GM21529 (cell line): ENCODE results near the gene TRIM36.

Experiments
- ATAC-seq: cut with Tn5 transposase; IDR thresholded peaks from one replicate; pipeline ENCODE4 v1.9.1; 2021; ENCODE audit not compliant: unreplicated experiment

TRIM36 gene

DNA sequence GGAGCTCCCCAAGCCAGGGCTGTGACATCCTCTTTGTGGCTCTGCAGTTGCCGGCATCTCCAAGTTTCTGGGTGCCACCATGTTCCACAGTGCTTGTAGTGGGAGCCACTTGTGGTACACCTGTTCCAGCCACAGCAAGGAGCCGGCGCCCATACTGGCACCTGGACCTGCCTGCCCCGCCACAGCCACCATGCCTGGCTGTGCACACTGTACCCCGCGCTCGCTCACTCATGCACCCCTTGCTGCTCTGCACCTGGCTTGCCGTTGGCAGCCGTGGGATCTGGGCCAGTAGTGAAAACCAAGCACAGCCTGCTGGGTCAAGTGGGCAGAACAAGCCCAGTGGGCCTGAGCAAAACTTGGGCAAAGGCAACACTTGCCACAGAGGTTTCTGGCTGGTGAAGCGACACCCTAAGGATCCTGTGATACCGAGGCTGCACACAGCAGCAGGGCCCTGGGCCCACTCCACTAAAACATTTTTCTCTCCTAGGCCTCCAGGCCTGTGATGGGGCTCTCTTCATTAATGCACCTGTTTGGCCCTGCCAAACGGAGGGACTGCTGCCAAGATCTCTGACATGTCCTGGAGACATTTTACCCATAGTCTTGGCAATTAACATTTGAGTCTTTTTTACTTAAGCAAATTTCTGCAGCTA is 2.8 kb downstream of the TRIM36 start:
- no peak for ATAC-seq

DNA sequence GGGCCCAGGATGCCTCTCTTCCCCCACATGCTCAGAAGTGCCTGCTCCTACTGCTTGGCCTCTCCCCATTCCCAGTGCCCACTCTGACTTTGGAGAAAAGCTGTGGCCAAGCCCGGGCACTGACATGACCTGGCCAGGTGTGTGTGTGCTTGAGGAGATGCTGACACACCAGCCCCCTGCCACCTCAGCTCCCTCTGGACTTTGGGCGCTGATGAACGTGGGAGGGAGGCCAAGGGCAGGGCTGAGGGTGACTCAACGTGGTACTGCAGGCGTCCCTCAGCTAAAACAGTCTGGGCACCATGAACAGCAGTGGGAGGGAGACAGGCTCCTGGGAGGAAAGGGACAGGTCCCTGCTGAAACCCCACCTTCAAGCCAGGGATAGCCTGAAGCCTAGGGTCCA is 3.9 kb downstream of the TRIM36 start:
- no peak for ATAC-seq

DNA sequence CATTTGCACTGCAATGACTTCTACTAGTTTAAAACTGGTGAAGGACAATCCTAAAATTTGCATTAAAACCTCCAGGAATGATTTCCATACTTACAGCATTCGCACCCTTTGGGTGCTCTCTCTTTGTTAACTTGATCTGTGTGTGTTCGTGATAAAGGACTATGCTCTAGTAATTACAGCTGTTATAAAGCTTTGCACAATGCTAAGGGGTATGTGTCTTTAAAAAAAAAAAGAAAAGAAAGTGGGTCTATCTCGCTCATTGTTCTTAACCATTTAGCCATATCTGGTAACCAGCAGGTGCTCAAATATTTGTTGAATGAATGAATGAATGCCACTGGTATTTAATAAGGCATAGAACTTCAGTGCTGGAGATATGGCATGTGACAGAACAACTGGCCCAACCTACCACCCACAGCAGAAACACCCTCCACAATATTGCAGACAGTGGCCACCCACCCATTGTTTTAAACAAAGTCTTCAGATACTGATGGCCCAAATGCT is 8.7 kb downstream of the TRIM36 start:
- no peak for ATAC-seq

DNA sequence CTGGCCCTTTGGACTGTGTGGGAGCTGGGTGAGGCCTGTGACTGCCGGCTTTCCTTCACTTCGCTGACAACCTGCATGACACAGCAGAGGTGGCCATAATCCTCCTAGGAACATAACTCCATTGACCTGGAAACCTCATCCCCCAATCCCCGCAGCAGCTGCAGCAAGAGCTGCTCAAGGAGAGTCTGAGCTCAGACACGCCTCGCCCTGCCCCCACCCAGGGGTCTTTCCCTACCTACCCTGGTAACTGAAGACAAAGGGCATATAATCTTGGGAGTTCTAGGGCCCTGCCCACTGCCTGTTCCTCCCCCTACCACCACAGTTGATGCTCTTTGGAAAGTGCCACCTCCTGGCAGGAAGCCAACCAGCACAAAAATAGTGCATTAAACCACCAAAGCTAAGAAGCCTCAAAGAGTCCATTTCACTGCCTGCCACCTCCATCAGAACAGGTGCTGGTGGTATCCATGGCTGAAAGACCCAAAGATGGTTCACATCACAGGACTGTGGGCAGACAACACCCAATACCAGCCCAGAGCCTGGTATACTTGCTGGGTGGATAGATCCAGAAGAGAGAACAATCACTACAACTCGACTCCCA is 18.4 kb downstream of the TRIM36 start:
- no peak for ATAC-seq

DNA sequence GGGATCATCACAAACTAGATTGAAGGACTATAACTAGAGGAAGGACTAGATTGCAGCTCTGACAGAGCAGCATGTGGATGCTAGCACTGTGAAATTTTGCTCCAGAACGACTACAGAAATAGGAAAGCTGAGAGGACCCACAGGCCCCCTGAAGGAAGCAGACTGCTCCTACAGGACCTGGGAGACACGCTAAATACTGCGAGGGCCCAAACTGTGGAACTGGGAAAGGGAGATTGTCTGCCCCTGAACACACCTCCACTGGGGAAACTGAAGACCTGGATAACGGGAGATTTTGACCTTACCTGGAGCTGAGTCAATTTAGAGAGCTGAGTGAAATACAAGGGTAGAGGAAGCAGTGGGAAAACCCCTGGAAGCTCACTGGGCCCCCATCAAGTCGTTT is 19.2 kb downstream of the TRIM36 start:
- ATAC-seq: no peak

DNA sequence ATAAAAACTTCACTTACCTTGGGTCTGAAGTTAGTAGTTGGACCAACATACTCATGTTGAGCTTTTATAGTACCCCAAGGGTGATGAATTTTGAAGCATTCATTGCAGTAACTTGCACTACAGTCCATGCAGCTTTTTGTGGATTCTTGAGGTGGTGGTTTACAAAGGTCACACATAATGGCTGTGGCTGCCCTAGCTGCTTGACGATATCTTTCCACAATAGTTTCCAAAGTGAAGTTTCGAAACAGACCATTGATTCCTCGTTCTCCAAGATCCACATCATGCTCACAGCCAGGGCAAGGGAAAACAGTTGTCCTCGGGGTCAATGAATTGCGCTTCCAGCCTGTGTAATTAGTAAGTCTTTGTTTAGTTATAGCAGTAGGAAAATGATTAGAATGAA is 22.7 kb downstream of the TRIM36 start:
- ATAC-seq: no peak

DNA sequence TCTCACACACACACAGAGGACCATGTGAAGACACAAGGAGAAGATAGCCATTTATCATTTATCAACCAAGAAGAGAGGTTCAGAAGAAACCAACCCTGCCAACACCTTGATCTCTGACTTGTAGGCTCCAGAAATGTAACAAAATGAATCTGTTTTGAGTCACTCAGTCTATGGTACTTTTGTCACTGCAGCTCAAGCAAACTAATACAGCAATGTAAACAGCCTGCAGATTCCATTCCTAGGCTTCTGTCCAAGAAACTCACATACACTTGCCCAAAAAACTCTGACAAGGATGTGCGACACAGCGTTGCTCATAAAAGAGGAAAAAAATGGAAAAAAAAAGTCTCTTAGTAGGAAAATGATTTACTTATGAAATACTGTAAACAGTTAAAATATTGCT is 33.4 kb downstream of the TRIM36 start:
- no peak for ATAC-seq

DNA sequence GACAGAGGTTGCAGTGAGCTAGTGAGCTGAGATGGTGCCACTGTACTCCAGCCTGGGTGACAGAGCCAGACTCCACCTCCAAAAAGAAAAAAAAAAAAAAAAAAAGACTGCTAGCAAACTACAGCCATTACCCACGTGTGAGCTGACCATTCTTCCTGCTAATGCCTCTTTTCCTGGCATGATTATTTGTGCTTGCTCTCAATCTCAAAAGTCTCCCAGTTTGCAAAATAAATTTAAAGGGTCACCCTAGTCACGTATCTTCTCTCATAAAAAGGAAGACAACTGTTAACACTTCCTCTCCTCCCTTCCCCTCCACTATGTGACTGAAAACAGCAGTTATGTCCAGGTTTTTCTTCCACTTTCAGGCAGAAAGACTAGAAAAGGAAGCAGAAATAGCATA is 37.2 kb downstream of the TRIM36 start:
- ATAC-seq: peak; percentile 62

DNA sequence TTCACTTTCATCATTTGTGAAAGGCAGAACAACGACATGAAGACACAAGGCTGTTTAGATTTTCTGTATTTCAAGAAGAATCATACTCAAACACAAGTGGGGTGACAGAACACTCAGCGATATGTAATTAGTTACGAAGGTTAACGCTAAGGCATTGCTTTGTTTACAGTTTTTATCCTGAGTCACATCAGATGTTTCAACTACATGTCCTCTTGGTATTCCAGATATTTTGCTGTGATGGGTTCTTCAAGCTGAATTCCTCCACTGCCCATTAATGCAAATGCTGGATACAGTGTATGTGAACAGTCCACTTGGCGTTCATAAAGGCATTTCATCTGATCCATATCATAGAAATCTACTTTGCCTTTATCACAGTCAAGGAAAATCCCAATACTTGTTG is 43.4 kb downstream of the TRIM36 start:
- no peak for ATAC-seq

DNA sequence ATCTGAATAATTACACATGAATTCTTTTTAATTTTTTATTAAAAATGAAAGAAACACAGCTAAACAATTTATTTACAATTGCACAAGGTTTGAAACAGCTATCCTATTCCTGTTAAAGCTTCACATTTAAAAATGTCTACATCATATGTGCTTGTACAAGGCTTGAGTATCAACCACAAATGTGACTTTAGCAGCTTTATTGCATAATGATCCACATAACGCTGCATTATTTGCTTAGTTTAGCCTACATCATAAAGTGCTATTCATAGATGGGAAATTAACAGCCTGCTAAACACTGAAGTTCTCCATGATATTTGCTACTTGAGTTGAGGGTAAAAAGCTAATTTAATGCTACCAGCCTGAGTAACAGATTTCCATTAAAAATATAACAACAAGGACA is 45.0 kb downstream of the TRIM36 start:
- ATAC-seq: no peak

DNA sequence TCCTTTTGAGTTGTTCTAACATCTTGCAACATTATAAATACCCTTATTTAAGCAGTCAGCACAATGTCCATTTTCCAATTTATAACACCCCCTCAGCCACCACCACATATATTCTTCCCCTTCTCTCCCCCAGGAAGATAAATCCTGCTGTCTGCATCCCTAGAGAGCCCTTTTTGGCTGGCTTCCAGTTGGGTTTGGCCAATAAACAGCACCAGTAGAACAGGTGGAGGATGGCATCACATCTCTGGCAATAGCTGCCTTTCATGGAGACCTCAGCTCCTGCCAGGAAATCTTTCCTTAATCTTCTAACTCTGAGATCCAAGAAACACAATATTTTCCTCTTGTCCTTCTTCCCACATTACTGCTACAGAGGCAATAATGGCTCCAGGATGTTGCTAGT is 53.7 kb downstream of the TRIM36 start:
- ATAC-seq: no peak

DNA sequence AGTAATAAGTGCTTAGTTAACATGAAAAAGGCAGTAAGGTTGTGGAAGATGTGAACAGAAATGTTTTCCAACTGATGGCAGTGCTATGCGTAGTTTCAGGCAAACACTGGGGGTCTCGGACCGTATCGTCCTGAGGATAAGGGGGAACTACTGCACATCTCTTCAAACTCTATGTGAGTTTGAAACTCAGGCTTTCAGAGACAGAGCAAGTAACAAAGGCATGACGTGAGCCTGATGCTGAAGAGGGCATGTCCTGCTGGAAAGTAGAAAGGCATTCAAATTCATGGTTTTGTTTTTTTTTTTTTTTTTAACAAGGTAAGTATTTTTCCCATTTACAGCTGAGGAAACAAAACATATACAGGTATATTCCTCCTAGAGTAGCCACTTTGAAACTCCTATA is 59.9 kb downstream of the TRIM36 start:
- ATAC-seq: no peak

DNA sequence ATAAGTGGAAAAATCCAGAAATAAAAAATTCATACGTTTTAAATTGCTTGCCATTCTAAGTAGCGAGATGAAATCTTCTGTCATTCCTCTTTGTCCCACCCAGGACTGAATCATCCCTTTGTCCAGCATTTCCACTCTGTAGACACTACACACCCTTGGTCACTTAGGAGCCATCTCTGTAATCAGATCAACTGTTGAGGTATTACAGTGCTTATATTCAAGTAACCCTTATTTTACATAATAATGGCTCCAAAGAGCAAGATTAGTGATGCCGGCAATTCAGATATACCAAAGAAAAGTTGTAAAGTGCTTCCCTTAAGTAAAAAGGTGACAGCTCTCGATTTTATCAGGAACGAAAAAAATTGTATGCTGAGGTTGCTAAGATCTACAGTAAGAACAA is 60.4 kb downstream of the TRIM36 start:
- no peak for ATAC-seq

DNA sequence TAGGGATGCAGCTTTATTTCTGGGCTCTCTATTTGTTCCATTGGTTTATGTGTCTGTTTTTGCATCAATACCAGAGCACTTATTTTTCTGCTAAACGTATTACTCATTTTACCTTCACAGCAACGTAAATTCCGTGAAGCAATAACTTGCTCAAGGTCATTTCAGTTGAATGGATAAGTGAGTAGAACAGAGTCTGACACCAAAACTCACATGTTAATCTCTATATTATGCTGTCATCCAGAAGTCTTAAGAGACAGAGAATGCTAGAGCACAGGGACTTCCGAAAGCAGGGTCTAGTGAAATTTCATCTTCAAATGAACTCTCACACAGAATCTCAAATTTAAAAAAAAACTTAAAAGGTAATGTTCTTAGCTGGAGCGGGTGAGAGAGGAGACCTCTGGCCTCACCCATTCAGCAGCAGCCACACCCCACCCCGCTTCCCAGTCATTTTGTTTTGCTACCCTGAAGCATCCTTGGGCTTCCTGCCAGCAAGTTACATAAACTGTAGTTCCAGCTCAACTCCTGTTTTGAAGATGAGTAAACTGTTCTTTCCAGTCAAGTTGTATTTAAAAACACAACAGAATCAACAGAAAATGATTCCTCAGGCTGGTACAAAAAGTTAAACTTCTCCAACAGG is 69.3 kb downstream of the TRIM36 start:
- ATAC-seq: no peak

DNA sequence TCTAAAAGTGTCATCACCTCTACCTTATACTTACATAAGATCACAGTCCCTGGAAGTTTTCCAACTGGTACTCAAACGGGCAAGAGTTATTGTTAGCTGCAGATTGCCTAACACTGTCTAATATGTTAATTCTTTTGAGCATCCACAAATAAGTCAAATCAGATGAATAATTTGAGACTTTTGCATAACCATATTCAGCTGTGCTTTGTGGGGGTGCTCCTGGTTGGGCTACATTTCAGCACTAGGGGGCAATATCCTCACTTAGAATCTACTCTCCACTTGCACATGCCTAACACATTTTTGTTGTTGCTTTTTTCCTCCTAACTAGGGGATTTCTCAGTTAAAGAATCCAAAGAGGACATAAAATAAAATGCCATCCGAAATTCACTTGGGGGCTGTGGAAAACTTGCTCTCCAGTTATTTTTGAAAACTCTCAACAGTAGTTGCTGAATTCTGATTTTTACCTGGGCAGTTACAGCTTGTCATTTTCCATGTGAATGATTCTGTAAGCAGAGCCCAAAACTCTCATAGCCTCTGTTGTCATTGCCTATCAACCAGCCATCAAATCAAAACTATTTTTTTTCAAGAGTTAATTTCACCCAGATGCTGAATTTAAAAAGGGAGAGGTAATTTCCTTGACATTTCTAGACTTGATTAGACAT is 71.5 kb downstream of the TRIM36 start:
- ATAC-seq: peak; percentile 90

DNA sequence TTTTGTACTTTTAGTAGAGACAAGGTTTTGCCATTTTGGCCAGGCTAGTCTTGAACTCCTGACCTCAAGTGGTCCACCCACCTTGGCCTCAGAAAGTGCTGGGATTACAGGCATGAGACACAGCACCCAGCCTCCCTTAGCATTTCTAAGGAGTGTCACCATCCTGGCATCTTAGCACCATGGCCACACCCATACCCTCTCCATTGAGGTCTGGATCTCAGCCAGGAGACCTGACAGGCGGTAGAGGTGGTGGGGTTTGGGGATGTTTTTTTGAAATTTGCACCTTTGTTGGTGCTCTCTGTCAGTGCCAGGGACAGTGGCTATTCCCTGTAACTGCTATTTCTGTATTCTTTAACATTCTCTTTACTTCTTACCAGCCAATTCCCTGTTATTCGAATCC is 72.5 kb downstream of the TRIM36 start:
- no peak for ATAC-seq

DNA sequence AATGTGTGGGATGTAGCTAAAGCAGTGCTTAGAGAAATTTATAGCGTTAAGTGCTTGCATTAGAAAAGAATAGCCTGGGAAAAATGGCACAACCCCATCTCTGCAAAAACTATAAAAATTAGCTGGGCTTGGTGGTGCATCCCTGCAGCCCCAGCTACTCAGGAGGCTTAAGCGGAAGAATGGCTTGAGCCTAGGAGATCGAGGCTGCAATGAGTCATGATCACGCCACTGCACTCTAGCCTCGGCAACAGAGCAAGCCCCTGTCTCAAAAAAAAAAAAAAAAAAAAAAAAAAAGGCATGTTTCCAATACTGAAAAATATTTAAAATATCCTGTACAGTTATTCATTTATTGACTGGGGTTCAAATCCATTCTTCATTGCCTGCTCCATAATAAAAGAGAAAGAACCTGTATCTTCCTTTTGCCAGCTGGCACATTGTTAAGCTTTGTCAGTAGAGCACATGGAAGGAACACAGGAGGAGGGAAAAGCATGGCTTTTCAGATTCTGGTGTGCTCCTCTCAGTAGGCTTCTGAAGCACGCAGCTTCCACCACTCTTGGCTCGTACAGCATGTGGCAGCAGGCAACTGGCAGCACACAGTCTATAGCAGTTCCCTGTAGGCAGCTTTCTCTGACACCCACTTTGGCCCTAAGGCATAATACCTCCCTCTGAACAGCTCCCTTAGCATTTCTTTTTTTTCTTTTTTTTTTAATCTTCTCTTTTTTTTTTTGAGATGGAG is 73.5 kb downstream of the TRIM36 start:
- ATAC-seq: no peak

DNA sequence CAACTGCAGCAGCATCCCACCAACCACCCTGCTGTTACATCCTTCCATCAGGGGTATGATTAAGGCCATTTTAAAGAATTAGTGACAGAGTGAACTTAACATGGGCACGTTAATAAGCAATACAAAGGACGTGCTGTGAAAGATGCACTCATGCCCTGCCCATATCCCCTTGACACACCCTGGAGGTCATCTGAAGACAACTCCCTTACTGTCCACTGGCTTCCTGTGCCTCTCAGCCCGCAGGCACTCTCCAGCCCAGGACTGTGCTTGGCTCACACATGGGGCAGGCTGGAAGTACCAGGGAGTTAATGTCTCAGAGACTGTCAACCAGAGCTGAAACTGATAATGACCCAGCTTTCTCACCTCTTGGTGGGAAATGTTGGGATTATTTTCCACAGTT is 81.8 kb downstream of the TRIM36 start:
- ATAC-seq: no peak

DNA sequence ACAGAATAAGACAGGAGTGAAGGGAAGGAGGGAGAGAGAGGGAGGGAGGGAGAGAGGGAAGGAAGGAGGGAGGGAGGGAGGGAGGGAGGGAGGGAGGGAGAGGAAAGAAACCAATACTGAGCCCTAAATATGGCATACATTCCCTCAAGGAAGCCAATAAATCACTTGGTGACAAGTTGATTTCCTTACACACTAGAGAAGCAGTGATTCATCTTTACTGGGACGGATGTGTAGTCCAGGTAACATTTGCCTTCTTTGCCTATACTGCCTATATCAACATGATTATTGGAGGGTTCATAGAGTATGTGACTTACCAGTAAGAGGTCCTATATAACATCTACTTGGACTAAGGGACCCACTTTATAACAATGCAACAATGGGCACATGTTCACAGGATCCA is 83.2 kb downstream of the TRIM36 start:
- no peak for ATAC-seq

DNA sequence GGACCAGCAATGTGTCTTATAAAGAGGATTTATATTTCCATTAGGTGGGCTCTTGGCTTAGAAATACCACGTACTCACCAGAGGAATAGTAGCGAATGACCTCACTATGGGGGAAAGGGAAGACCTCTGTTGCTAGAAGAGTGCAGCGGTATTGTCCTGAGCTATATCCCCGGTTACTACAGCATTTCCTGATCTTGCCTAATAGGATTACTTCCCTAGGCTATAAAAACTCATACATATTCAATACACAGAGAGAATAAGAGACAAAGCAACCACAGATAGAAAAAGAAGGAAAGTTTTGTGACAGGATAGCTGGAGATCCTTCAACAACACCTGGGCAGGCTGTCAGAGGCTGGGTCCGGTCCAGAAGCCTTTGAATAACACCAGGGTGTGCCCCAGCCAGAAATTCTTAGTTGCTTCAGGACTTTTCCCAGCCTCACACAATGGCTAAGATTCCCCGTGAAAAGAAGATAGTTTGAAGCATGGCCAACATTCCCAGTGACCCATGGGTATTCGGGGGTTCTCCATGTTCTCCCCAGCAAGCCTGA is 85.4 kb downstream of the TRIM36 start:
- no peak for ATAC-seq
